ENCODE data around the gene TAF1B. TPM values are rescaled to one million over a fixed set of nuclear protein-coding genes. Genes with fewer than 3 reads are reported as not detected.
"Not testable (repeated sequence)": the region's sequence is repeated elsewhere in the genome, so short reads cannot be mapped to it uniquely, and the experiment has no call there.

The TAF1B gene
- total RNA-seq, 2 experiments from 2014 or later, result 49.4 to 54.7 TPM

- H3K4me1 Mint-ChIP-seq, result no peaks in the 10 kb centered on the region
- peaks cover 28% of the 10 kb centered on the region for H3K36me3 Mint-ChIP-seq (ENCODE audit: low read depth)
- POLR2A ChIA-PET, result no interaction called here
- no peak overlapping the region for H3K27ac Mint-ChIP-seq
- no peaks in the 10 kb centered on the region for H3K9me3 Mint-ChIP-seq
- no peak overlapping the region for H3K4me3 Mint-ChIP-seq
- no peaks in the 10 kb centered on the region for H3K27me3 Mint-ChIP-seq
- CTCF ChIA-PET, result interaction anchor here (1.9 kb wide), 1 partner anchor 91 kb away, joined by 9 read pairs; no protein-coding TSS in a partner anchor
- DNase-seq, result no peak
Observed at GRCh38 chr2:9905413-9905812, 62.1 kb downstream of the TAF1B start.

DNA sequence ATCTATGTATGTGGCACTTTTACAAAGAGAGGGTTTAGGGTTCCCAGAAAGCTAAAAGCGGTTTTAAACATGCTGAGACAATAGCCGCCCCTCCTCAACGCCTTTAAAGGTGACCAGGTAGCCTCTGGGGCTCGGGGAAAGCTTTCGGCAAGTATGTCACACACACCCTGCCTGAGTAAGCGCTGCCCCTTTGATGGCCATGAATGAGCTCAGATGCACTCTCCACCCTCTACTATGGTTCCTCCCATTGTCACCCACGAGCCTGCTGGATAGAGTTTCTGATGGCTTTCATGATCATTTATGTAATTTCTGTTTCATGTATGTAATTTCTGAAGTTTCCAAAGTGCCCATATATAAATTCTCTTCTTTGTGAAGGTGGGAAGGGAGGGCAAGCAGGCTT is 64.1 kb downstream of the TAF1B start:
- no peak overlapping the region for H3K4me3 Mint-ChIP-seq
- POLR2A ChIA-PET, result no interaction called here

DNA sequence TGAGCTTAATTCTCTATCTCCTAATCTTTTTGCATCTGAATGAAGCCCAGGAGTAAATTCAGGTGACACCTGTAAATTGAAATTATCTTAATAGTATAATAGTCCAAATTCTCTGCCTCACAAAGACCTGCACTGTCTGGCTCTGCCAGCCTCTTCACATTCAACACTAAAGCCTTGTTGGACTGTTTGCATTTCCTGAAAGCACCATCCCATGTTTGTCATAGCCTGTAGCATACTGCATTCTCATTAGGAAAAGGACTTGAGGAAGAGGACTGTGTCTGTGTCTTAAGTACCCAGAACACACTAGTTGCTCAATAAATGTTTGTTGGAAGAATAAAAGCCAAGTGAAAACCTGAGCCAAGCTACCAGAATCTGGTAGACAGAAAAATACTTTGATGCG is 65.4 kb downstream of the TAF1B start:
- DNase-seq, result no peak
- no peak overlapping the region for H3K27ac Mint-ChIP-seq
- no peaks in the 10 kb centered on the region for H3K27me3 Mint-ChIP-seq
- H3K4me3 Mint-ChIP-seq, result no peak overlapping the region
- ChIA-PET POLR2A (no interaction called here), CTCF (interaction anchor here (1.0 to 3.4 kb wide), 2 partner anchors 76 to 94 kb away, joined by 3 to 23 read pairs; no protein-coding TSS in a partner anchor)
- no peaks in the 10 kb centered on the region for H3K9me3 Mint-ChIP-seq
- H3K36me3 Mint-ChIP-seq (ENCODE audit: low read depth), result peaks cover 48% of the 10 kb centered on the region
- H3K4me1 Mint-ChIP-seq, result no peaks in the 10 kb centered on the region

More for the DNA sequence above, 64.1 kb downstream of the TAF1B start:
- Mint-ChIP-seq H3K36me3 (ENCODE audit: low read depth) (peaks cover 36% of the 10 kb centered on the region), H3K4me1 (no peaks in the 10 kb centered on the region), H3K9me3 (no peaks in the 10 kb centered on the region), H3K27ac (no peak overlapping the region), H3K27me3 (no peaks in the 10 kb centered on the region)
- DNase-seq, result no peak
- CTCF ChIA-PET, result no interaction called here

DNA sequence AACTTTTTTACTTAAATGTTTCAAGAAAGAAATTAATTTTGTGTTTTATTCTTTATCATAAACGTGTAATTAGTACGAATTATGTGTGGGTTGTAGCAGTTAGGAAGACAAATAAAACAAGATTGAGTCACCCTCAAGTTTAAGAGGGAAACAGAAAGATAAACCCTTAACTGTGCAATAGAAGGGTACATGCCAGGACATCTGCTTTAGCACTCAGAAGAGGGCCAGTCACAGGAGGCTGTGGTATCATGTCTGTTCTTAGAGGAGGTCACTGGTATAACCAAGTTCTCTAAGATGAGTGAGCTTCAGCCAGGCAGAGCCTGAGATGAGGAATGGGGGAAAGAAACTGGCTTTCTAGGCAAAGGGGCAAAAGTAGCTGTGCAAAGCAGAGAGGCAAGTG is 65.8 kb downstream of the TAF1B start:
- H3K27ac Mint-ChIP-seq, result no peak overlapping the region

DNA sequence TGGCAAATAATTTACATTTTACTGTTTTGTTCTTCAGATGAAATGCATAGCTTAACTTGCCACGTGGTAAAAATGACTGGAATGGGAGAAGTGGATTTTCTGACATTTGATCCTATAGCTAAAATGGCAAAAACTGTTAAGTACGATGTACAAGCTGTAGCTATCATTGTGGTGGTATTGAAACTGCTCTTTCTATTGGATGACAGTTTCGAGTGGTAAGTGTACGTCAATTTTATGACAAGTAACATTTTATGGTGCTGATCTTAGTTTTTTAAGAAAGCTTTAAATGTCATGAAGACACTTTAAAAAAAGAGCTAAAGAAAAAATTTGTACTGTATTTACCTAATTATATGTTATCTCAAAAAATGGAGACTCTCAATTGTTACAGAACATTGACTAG is 67.4 kb downstream of the TAF1B start:
- ChIA-PET POLR2A (interaction anchor here (1.2 kb wide), 1 partner anchor 354 kb away, joined by 3 read pairs; no protein-coding TSS in a partner anchor), CTCF (interaction anchor here (1.1 to 3.4 kb wide), 2 partner anchors 96 to 140 kb away, joined by 3 to 23 read pairs; no protein-coding TSS in a partner anchor)
- H3K36me3 Mint-ChIP-seq (ENCODE audit: low read depth), result peaks cover 56% of the 10 kb centered on the region
- no peaks in the 10 kb centered on the region for H3K9me3 Mint-ChIP-seq
- no peak for DNase-seq
- no peak overlapping the region for H3K4me3 Mint-ChIP-seq
- H3K27me3 Mint-ChIP-seq, result no peaks in the 10 kb centered on the region
- H3K27ac Mint-ChIP-seq, result no peak overlapping the region
- peaks cover 12% of the 10 kb centered on the region for H3K4me1 Mint-ChIP-seq

More for the DNA sequence above, 65.8 kb downstream of the TAF1B start:
- Mint-ChIP-seq H3K36me3 (ENCODE audit: low read depth) (peaks cover 52% of the 10 kb centered on the region), H3K4me1 (peaks cover 3% of the 10 kb centered on the region), H3K9me3 (no peaks in the 10 kb centered on the region), H3K27me3 (no peaks in the 10 kb centered on the region), H3K4me3 (no peak overlapping the region)
- no peak for DNase-seq
- ChIA-PET CTCF (interaction anchor here (1.2 to 3.4 kb wide), 2 partner anchors 75 to 95 kb away, joined by 3 to 23 read pairs; no protein-coding TSS in a partner anchor), POLR2A (interaction anchor here (1.4 kb wide), 1 partner anchor 23 kb away, joined by 3 read pairs; no protein-coding TSS in a partner anchor)

DNA sequence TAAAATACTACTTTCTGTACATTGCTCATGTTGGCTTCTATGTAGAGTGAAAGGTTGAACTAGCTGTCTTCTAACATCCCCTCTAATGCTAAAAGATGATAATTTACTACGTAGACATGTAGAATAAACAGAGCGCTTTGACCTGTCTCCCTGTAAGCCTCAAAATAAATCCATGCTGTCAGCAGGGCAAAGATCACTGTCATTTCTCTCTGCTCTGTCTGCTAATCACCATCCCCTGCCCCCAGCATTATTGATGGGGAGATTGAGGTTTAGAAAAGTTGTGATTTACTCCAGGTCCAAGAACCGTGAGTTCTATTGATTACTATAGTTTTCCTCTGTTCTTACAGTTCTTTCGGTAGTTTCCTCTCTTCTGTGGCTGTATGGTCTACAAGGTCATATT is 69.2 kb downstream of the TAF1B start:
- Mint-ChIP-seq H3K9me3 (no peaks in the 10 kb centered on the region), H3K4me1 (peaks cover 12% of the 10 kb centered on the region), H3K36me3 (ENCODE audit: low read depth) (peaks cover 54% of the 10 kb centered on the region), H3K27me3 (no peaks in the 10 kb centered on the region), H3K27ac (no peak overlapping the region), H3K4me3 (no peak overlapping the region)
- ChIA-PET POLR2A (interaction anchor here (0.6 kb wide), 1 partner anchor 11 kb away, joined by 3 read pairs; no protein-coding TSS in a partner anchor), CTCF (interaction anchor here (1.1 kb wide), 1 partner anchor 14 kb away, joined by 3 read pairs; no protein-coding TSS in a partner anchor)
- DNase-seq, result no peak

DNA sequence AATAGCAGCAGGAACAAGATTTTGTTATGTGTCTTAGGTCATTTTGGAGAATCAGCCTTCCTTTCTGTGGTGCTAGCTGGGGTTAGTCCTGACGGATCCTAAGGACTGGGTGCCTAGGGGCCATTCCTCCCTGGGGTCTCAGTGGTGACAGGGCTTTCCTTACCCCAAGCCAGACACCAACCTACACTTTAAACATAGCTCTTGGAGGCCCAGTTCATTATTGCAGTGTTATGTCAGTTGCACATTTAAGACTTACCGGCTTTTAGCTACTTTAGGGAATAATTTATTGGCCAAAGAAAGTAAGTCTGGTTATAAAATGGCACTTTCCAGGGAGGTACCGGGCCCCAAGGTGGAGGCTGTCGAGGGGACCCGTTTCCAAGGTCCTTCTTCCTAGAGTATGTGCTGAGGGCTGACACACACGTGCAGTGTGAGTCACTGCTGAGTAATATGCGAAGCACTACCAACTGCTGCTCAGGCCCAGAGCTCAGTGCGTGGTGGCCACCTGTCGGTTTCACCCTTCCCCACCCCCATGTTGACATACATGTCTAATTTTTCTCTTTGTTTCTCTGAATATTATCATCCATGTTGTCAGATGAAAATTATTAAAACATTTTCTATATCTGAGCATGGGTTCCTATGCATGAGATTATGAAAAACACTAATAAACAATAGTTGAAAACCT is 71.3 kb downstream of the TAF1B start:
- ChIA-PET POLR2A (interaction anchor here (0.8 to 2.6 kb wide), 5 partner anchors 11 to 120 kb away, joined by 3 to 12 read pairs (median 3); partner anchors contain the start of gene TAF1B), CTCF (interaction anchor here (0.7 to 3.5 kb wide), 9 partner anchors 9 to 198 kb away, joined by 3 to 26 read pairs (median 5); no protein-coding TSS in a partner anchor)
- no peaks in the 10 kb centered on the region for H3K9me3 Mint-ChIP-seq
- H3K4me3 Mint-ChIP-seq, result no peak overlapping the region
- DNase-seq, result peak; percentile 67
- H3K4me1 Mint-ChIP-seq, result peaks cover 12% of the 10 kb centered on the region
- H3K27ac Mint-ChIP-seq, result no peak overlapping the region
- H3K36me3 Mint-ChIP-seq (ENCODE audit: low read depth), result peaks cover 52% of the 10 kb centered on the region
- no peaks in the 10 kb centered on the region for H3K27me3 Mint-ChIP-seq

DNA sequence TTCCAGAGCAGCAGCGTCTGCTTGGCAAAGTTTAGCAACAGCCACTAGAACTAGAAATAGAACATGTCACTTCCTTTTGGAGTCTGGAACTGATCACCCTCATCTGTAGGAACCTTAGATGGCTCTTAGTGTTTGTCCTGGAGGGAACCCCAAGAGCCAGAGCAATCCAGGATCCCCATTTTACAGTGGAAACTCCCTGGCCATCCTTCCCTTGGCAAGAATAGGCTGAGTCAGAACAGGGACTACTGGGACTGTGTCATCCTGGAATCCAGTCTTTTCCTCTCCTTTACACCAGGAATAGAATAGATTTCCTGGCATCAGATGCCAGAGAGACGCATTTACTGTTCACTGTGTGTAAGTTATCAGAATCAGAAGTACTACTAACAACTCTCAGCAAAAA is 75.0 kb downstream of the TAF1B start:
- no peak for DNase-seq
- H3K27ac Mint-ChIP-seq, result no peak overlapping the region
- ChIA-PET CTCF (no interaction called here), POLR2A (no interaction called here)
- no peaks in the 10 kb centered on the region for H3K27me3 Mint-ChIP-seq
- no peak overlapping the region for H3K4me3 Mint-ChIP-seq
- H3K36me3 Mint-ChIP-seq (ENCODE audit: low read depth), result peaks cover 54% of the 10 kb centered on the region
- H3K9me3 Mint-ChIP-seq, result no peaks in the 10 kb centered on the region
- peaks cover 12% of the 10 kb centered on the region for H3K4me1 Mint-ChIP-seq

- H3K36me3 Mint-ChIP-seq (ENCODE audit: low read depth), result peaks cover 51% of the 10 kb centered on the region
- H3K27me3 Mint-ChIP-seq, result no peaks in the 10 kb centered on the region
- H3K4me3 Mint-ChIP-seq, result no peak overlapping the region
- peaks cover 5% of the 10 kb centered on the region for H3K4me1 Mint-ChIP-seq
- ChIA-PET POLR2A (interaction anchor here (1.0 kb wide), 1 partner anchor 14 kb away, joined by 3 read pairs; no protein-coding TSS in a partner anchor), CTCF (no interaction called here)
- no peak for DNase-seq
- no peak overlapping the region for H3K27ac Mint-ChIP-seq
- no peaks in the 10 kb centered on the region for H3K9me3 Mint-ChIP-seq
Observed at GRCh38 chr2:9919512-9919911, 76.2 kb downstream of the TAF1B start.

GRCh38 chr2:9927020-9927419 is 83.7 kb downstream of the TAF1B start:
- not testable (repeated sequence) for H3K4me1 Mint-ChIP-seq
- H3K36me3 Mint-ChIP-seq (ENCODE audit: low read depth), result peaks cover 70% of the 10 kb centered on the region

DNA sequence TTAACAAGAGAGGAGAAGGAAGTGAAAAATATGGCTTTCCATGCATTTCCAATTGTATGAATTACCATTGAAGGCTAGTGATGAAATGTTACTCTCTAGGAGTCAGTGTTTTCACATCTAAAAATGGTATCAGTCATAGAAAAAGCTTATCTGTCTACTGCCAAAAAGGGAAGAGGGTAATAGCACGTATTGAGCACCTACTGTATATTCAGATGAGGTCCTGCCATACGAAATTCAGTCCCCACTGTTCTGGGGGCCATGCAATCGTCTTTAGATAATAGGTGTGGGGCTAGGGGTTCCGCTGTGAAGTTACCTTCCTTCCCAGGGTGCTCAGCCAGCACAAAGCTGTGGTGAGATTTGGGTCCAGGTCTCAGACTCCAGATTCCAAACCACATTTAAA is 94.0 kb downstream of the TAF1B start:
- ChIA-PET POLR2A (interaction anchor here (1.1 kb wide), 1 partner anchor 307 kb away, joined by 3 read pairs; no protein-coding TSS in a partner anchor), CTCF (interaction anchor here (1.0 kb wide), 1 partner anchor 138 kb away, joined by 3 read pairs; no protein-coding TSS in a partner anchor)
- Mint-ChIP-seq H3K4me1 (peaks cover 5% of the 10 kb centered on the region), H3K36me3 (ENCODE audit: low read depth) (peaks cover 29% of the 10 kb centered on the region), H3K4me3 (no peak overlapping the region), H3K27me3 (no peaks in the 10 kb centered on the region), H3K9me3 (no peaks in the 10 kb centered on the region), H3K27ac (no peak overlapping the region)
- DNase-seq, result no peak

More at GRCh38 chr2:9927020-9927419, 83.7 kb downstream of the TAF1B start:
- CTCF ChIA-PET, H3K4me3 Mint-ChIP-seq, H3K27ac Mint-ChIP-seq, POLR2A ChIA-PET, H3K9me3 Mint-ChIP-seq, DNase-seq, H3K27me3 Mint-ChIP-seq: not testable (repeated sequence)

- CTCF ChIA-PET, result no interaction called here
- no peak overlapping the region for H3K27ac Mint-ChIP-seq
- H3K36me3 Mint-ChIP-seq (ENCODE audit: low read depth), result peaks cover 22% of the 10 kb centered on the region
- no peaks in the 10 kb centered on the region for H3K27me3 Mint-ChIP-seq
- H3K9me3 Mint-ChIP-seq, result no peaks in the 10 kb centered on the region
- POLR2A ChIA-PET, result no interaction called here
- peaks cover 5% of the 10 kb centered on the region for H3K4me1 Mint-ChIP-seq
- H3K4me3 Mint-ChIP-seq, result no peak overlapping the region
- DNase-seq, result no peak
Observed at GRCh38 chr2:9937968-9938367, 94.7 kb downstream of the TAF1B start.
